Epidermal melanocyte (primary cell): ENCODE data around the gene GTPBP2.
"Not testable (repeated sequence)": the region's sequence is repeated elsewhere in the genome, so short reads cannot be mapped to it uniquely, and the experiment has no call there.

ENCODE experiments used
- DNase-seq: peaks from one replicate; pipeline ENCODE4 v3.0.0; 2011; ENCODE audit warnings: low spot score; ENCODE audit not compliant: insufficient read length

Gene GTPBP2

DNA sequence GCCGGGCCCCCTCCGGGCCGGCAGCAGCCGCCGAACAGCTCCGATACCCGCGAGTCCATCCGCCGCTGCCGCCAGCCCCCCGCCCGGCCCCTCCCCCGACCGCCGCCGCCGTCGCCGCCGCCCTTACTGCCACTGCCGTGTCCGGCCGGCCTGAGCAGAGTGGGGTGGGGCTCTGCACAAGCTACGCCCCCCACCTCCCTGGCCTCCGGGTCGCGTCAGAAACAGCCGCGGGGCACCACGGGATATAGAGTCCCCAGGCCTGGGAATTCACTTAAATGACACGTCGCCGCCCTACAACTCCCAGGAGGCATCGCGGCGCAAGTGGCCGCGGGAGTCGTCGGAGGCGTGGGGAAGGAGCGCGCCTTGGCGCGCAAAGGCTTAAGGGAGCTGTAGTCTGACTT, at the start of gene GTPBP2:
Gene GTPBP2 (minus strand): TSS at position 161 of the 401 bp plus-strand sequence. CDS start 102 bp downstream, at position 59.
- DNase-seq: peak; percentile 89

DNA sequence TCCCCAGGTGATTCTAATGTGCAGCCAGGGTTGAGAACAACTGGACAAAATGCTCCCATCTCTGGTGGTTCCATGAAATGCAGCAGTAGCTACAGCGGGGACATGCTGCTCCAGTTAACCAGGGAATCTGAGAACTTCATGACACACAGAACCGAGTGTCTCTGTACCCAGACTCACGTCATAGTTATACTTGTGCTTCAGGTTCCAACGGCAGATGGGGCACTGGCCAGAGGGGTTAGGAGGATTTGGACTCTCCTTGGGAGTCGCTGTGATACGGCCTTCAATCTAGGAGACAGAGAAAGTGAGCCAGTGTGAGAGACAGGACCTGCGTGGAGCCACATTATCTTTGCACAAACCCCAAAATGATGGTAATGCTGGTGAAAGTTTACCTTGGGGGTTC, 49.3 kb upstream of the GTPBP2 start:
- DNase-seq: no peak

DNA sequence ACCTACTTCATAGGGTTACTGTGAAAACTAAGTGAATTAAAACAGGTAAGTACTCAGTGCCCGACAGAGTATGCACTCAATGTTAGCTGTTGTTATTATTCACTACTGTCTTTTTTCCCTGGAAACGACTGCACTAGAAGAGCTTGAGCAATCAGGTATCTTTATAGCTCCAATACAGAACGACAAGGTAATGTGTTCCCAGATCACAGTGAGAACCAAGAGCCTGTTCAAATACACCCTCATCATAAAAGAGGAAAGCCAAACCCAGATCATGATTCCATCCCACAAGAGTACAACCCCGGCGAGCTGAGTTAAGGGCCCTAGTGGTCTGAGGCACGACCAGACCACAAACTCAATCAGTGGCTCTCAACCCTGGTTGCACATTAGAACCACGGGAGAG, 48.7 kb upstream of the GTPBP2 start:
- no peak for DNase-seq

GRCh38 chr6:43676962-43677606, 48.0 kb upstream of the GTPBP2 start:
- no peak for DNase-seq

DNA sequence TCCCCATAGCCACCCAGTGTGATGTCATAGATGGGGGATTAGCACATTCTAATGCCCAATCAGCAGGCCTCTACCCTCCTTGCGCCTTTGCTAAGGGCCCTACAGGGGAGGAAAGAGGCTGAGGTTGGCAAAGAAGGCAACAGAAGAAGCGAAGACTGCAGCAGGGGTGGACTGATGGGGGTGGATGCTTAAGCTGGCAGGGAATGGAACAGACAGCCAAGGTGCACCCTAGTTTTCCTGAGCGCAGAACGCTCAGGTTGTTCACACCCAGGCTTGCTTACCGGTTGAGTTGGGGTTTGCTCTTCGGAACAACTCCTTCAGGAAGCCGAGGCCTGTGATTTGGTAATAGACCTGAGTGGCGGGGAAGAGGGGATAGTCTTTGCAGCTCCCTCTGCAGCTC, 45.9 kb upstream of the GTPBP2 start:
- no peak for DNase-seq

GRCh38 chr6:43674291-43674690, 45.2 kb upstream of the GTPBP2 start:
- no peak for DNase-seq

GRCh38 chr6:43673444-43674084, 44.5 kb upstream of the GTPBP2 start:
- DNase-seq: no peak

DNA sequence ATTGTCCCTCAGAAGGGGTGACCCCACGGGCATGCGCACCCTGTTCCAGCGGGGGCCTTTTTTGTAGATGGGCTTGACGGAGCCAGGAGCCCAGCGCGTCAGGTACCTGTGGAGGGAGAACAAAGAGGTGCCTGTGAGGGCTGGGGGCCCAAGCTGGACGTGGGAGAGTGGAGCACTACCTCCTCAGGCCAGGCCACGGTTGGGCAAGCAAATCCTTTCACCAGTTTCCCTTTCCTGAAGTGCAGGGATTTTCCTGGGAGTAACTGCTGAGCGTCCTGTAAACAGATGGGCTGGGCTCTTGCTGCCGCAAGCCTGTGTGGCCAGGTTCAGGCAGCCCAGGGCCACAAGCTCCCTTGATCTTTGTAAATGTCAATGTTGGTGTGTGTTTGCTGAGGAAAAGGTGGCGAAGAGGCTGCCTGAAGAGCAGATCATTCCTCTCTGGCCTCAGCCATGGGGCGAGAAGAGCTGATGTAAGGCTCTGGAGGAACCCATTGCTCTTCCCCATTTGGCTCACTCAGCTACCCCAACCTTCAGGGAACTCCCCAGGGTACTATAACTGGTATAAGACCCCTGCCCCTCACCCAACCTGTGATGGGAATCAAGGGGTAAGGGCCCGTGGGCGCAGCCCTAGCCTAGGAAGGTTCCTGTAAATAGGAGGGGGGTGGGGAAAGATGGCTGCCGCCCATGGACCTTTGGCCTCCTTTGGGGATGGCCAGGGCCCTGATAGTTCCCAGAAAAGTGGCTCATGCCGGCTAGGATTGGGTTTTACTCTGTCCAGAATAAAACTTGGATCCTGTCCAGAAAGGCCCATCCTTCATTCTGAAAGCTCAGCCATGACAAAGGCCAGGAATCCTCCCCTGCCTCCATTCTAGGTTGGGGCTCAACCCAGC, 43.0 kb upstream of the GTPBP2 start:
- DNase-seq: no peak

DNA sequence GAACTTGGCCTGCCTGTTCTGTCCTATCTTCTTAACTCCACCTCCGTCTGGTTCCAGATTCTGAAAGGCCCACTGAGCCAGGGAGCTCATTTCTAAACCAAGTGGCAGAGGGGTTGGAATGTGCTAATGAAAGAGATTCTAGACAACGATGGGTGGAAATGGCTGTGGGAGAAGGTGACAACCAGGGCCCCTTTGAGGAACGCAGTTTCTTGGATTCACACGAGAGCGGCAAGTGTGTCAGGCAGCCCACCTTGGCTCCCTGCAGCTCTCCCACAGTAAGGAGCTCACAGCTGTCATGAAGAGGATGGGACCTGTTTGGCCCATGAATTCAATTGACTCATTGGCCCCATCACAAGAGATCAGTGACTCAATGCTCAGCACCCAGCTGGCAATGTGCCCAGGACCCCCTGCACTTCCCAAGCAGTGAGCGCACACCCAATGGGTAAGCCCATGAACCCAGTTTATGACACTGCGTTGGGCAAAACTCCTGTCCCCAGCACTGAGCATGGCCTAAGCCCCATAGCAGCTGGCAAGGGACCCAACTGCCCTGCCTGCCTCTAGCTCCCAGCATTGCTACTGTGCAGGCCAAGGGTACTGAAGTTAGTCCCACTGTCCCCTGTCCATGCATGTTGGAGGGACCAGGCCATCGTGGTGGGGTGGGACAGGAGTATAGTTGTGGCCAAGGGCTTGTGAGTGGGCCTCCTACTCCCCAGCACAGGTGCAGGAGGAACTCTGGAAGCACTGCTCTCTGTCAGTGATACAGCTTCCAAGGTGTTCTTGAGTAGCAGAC, 42.1 kb upstream of the GTPBP2 start:
- no peak for DNase-seq

DNA sequence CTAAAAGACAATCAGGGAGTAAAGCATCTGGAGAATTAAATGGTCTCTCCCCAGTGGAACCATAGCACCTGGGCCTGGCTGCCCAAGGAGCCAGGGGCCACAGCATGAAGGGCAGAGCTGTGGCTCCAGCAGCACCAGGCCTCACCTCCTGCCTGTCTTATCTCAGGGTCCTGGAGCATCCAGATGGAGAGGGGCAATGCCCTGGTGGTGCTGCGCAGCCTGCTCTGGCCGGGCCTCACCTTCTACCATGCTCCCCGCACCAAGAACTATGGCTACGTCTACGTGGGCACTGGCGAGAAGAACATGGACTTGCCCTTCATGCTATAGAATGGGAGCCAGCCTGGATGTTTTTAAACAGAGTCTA, 41.5 kb upstream of the GTPBP2 start:
- DNase-seq: no peak

GRCh38 chr6:43669922-43670622, 41.0 kb upstream of the GTPBP2 start:
- DNase-seq: no peak

GRCh38 chr6:43669050-43669921, 40.2 kb upstream of the GTPBP2 start:
- no peak for DNase-seq

- DNase-seq: peak; percentile 48
Measured at GRCh38 chr6:43668151-43669028, 39.3 kb upstream of the GTPBP2 start.

DNA sequence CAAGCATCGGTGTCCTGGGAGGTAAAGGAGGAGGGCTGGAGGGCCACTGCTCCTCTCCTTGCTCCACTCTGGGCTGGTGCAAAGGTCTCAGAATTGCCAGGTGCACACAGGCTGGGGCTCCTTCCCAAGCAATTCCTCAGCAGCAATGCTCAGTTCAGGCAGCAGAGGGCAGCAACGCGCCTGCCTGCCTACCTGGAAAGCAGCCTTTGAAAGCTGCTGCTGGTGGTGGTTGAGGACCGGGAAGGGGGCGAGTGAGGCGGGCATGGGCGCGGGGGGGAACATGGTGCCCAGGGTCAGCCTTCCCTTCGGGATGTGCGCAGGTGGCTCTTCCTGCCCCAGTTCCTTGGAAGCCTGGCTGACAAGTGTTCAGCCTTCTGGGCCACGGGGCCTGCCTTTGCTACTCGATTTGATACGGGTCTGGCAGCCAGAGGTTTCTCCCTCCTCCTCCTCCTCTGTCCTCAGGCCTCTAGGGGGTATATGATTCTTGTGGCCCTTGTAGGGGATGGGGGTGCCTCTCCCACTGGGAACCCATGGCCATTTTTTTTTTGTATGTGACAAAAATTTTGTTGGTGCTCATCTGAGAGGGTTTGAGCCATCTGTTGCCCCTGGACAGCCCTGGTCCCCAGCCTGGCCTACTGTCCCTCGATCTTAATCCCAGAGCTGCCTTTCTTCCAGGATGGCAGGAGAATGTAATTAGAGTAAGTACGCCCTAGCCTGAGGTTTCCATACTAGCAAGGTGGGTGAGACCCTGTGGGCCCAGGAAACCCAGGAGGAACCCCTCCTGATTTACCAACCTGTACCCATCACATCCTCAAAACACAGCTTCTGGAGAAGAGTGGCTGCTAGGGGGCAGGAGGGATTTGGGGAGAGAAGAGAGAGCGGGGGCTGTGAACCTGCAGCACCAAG, 38.4 kb upstream of the GTPBP2 start:
- peak; percentile 82 for DNase-seq

GRCh38 chr6:43666196-43666920, 37.3 kb upstream of the GTPBP2 start:
- DNase-seq: no peak

GRCh38 chr6:43665376-43665775, 36.3 kb upstream of the GTPBP2 start:
- no peak for DNase-seq

DNA sequence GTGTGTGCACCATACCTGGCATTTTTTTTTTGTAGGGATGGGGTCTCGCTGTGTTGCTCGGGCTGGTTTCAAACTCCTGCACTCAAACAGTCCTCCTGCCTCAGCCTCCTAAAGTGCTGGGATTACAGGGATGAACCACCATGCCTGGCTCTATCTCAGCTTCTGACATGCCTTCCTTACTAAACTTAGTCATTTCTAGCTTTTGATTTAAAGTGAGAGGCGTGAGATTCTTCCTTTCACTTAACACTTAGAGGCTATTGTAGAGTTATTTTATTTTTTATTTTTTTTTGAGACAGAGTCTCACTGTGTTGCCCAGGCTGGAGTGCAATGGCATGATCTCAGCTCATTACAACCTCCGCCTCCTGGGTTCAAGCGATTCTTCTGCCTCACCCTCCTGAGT, 33.9 kb upstream of the GTPBP2 start:
- DNase-seq: not testable (repeated sequence)
